HTR-8/SVneo (cell line): Measurements from ENCODE around the gene KCNB1.

Experiments
- DNase-seq: peaks from one replicate; pipeline ENCODE4 v3.0.0; 2011; ENCODE audit warnings: low spot score, mixed read lengths; ENCODE audit not compliant: insufficient read length
- FAIRE-seq: peaks from 2 replicates; lab custom pipeline; 2011; peaks lifted over from hg19 to GRCh38; lab: Jason Lieb, UNC

KCNB1 gene

GRCh38 chr20:49475292-49476015 is 7.0 kb downstream of the KCNB1 start:
- FAIRE-seq = peak; percentile 92
- no peak for DNase-seq

GRCh38 chr20:49471397-49471796 is 11.1 kb downstream of the KCNB1 start:
- DNase-seq (no peak), FAIRE-seq (peak; percentile 97)

- no peak for FAIRE-seq
Measured at GRCh38 chr20:49470922-49471321, 11.5 kb downstream of the KCNB1 start.

GRCh38 chr20:49469060-49469459 is 13.4 kb downstream of the KCNB1 start:
- peak; percentile 42 for FAIRE-seq

More at GRCh38 chr20:49470922-49471321, 11.5 kb downstream of the KCNB1 start:
- DNase-seq = no peak

GRCh38 chr20:49468412-49468811 is 14.1 kb downstream of the KCNB1 start:
- no peak for FAIRE-seq
- no peak for DNase-seq

More at GRCh38 chr20:49469060-49469459, 13.4 kb downstream of the KCNB1 start:
- DNase-seq = no peak

- FAIRE-seq = peak; percentile 70
- DNase-seq = no peak
Measured at GRCh38 chr20:49466114-49466912, 16.2 kb downstream of the KCNB1 start.

- peak; percentile 36 for FAIRE-seq
- DNase-seq = no peak
Measured at GRCh38 chr20:49464556-49464955, 17.9 kb downstream of the KCNB1 start.

GRCh38 chr20:49462626-49463025 is 19.8 kb downstream of the KCNB1 start:
- FAIRE-seq = no peak
- no peak for DNase-seq

- DNase-seq = no peak
- FAIRE-seq = peak; percentile 87
Measured at GRCh38 chr20:49461894-49462620, 20.4 kb downstream of the KCNB1 start.

- peak; percentile 69 for FAIRE-seq
Measured at GRCh38 chr20:49460916-49461315, 21.6 kb downstream of the KCNB1 start.

GRCh38 chr20:49460131-49460530 is 22.3 kb downstream of the KCNB1 start:
- DNase-seq = no peak
- no peak for FAIRE-seq

More at GRCh38 chr20:49460916-49461315, 21.6 kb downstream of the KCNB1 start:
- DNase-seq = no peak

- peak; percentile 81 for FAIRE-seq
Measured at GRCh38 chr20:49459684-49460083, 22.8 kb downstream of the KCNB1 start.

GRCh38 chr20:49457444-49457843 is 25.0 kb downstream of the KCNB1 start:
- FAIRE-seq (no peak), DNase-seq (no peak)

More at GRCh38 chr20:49459684-49460083, 22.8 kb downstream of the KCNB1 start:
- DNase-seq = no peak

GRCh38 chr20:49456646-49457045 is 25.8 kb downstream of the KCNB1 start:
- no peak for FAIRE-seq
- no peak for DNase-seq

- FAIRE-seq = peak; percentile 85
- DNase-seq = no peak
Measured at GRCh38 chr20:49455691-49456090, 26.8 kb downstream of the KCNB1 start.

- FAIRE-seq (peak; percentile 80), DNase-seq (no peak)
Measured at GRCh38 chr20:49452011-49452482, 30.4 kb downstream of the KCNB1 start.

GRCh38 chr20:49450281-49450721 is 32.2 kb downstream of the KCNB1 start:
- DNase-seq (no peak), FAIRE-seq (peak; percentile 90)

GRCh38 chr20:49448917-49449316 is 33.6 kb downstream of the KCNB1 start:
- FAIRE-seq (peak; percentile 88), DNase-seq (no peak)

GRCh38 chr20:49447946-49448809 is 34.3 kb downstream of the KCNB1 start:
- no peak for DNase-seq
- peak; percentile 60 for FAIRE-seq
